ENCODE results near the gene DLK1. TPM values are rescaled to one million over a fixed set of nuclear protein-coding genes. Genes with fewer than 3 reads are reported as not detected.

Gene DLK1
- total and polyA plus RNA-seq, 8 donors, result 0.05 to 24.6 (median 3.5) TPM; not detected in 4

DNA sequence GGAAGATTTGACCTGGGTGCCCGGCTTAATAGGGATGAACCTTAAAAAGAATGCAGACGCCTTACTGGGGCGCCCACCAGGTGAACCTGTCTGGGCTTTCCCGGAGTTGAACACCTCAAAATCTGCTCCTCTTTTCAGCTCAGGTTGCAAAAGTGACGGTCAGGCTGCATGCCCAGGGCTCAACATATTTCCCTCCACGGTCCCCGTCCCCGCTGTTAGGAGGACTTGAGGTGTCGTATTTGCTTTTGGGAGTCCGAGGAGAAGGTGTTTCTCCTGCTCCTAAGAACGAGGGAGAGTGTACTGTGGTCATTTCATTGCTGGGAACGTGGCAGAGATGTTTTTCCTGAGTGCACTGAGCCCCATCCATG is 1.2 kb downstream of the DLK1 start:
- Histone ChIP-seq H3K27ac (no peak overlapping the region), H3K4me1 (peaks cover 0 to 9% (median 2%) of the 10 kb centered on the region in 4 donors), H3K4me3 (no peak overlapping the region), H3K36me3 (no peaks in the 10 kb centered on the region), H3K9me3 (peaks cover 0 to 8% (median 0%) of the 10 kb centered on the region in 4 donors), H3K27me3 (peaks cover 19 to 99% (median 48%) of the 10 kb centered on the region in 3 donors)
- WGBS, 5 donors, result 20 to 35% (median 31%) methylated on average over 12 of the region's 12 CpGs
- no peak for DNase-seq
- TF ChIP-seq POLR2A (IDR thresholded peaks at IDR 0.05), result no peak
- TF ChIP-seq EP300 (IDR thresholded peaks at IDR 0.05), result no peak
- TF ChIP-seq, protein P1, sequence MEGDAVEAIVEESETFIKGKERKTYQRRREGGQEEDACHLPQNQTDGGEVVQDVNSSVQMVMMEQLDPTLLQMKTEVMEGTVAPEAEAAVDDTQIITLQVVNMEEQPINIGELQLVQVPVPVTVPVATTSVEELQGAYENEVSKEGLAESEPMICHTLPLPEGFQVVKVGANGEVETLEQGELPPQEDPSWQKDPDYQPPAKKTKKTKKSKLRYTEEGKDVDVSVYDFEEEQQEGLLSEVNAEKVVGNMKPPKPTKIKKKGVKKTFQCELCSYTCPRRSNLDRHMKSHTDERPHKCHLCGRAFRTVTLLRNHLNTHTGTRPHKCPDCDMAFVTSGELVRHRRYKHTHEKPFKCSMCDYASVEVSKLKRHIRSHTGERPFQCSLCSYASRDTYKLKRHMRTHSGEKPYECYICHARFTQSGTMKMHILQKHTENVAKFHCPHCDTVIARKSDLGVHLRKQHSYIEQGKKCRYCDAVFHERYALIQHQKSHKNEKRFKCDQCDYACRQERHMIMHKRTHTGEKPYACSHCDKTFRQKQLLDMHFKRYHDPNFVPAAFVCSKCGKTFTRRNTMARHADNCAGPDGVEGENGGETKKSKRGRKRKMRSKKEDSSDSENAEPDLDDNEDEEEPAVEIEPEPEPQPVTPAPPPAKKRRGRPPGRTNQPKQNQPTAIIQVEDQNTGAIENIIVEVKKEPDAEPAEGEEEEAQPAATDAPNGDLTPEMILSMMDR (IDR thresholded peaks at IDR 0.05), result no peak
- no peak for TF ChIP-seq POLR2AphosphoS5 (IDR thresholded peaks at IDR 0.05)
- intact Hi-C loops (cut with DNase I; ENCODE audit: low total_unique reads), result no loop called here

DNA sequence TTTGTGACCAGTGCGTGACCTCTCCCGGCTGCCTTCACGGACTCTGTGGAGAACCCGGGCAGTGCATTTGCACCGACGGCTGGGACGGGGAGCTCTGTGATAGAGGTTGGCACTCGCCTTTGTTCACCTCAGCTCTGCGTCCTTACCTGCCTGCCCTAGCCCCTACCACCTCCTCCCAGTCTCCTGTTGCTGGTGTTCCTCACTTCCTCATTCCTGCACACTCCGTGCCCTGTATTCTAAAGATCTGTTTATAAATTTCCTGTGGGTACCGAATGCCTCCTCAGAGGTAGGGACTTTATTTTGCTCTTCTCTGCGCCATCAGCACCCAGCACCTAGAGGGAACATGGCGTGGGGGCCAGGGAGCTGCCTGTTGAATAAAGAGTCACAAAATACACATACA is 2.3 kb downstream of the DLK1 start:
- Histone ChIP-seq H3K27me3 (peaks cover 19 to 97% (median 43%) of the 10 kb centered on the region in 3 donors), H3K27ac (no peak overlapping the region)
- DNase-seq, result no peak

DNA sequence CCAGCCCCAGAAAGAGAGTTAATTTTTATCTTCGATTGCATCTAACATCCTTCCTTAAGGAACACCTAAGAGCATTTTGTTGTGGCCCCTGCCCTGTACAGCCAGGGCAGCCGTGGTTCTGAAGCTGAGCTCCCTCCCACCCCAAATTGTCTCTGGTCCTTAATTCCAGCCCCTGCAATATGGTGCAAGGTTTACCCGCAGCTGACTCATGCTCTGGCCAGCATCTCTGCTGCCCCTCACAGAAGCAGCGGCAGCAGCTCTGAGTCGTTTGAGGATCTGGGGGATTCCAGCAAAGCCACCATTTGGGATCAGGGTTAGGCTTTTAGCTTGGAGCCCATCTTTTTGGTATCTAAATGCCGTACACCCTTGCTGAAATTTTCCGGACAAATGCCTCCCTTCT is 3.3 kb downstream of the DLK1 start:
- no peak for DNase-seq
- Histone ChIP-seq H3K9me3 (peaks cover 0 to 8% (median 0%) of the 10 kb centered on the region in 4 donors), H3K4me1 (peaks cover 0 to 9% (median 2%) of the 10 kb centered on the region in 4 donors), H3K27ac (no peak overlapping the region), H3K27me3 (peaks cover 19 to 90% (median 42%) of the 10 kb centered on the region in 3 donors), H3K4me3 (no peak overlapping the region), H3K36me3 (no peaks in the 10 kb centered on the region)
- intact Hi-C loops (cut with DNase I; ENCODE audit: low total_unique reads), result no loop called here
- WGBS, 5 donors, result 46 to 65% (median 55%) methylated on average over 6 to 7 of the region's 7 CpGs
- TF ChIP-seq POLR2AphosphoS5 (IDR thresholded peaks at IDR 0.05), result no peak
- no peak for TF ChIP-seq EP300 (IDR thresholded peaks at IDR 0.05)
- TF ChIP-seq POLR2A (IDR thresholded peaks at IDR 0.05), result no peak
- TF ChIP-seq, protein P1 (IDR thresholded peaks at IDR 0.05), result no peak

More for the DNA sequence above, 2.3 kb downstream of the DLK1 start:
- TF ChIP-seq POLR2AphosphoS5 (IDR thresholded peaks at IDR 0.05) (no peak), POLR2A (IDR thresholded peaks at IDR 0.05) (no peak), EP300 (IDR thresholded peaks at IDR 0.05) (no peak)
- TF ChIP-seq, protein P1 (IDR thresholded peaks at IDR 0.05), result no peak
- Histone ChIP-seq H3K4me3 (no peak overlapping the region), H3K4me1 (peaks cover 0 to 9% (median 2%) of the 10 kb centered on the region in 4 donors), H3K36me3 (no peaks in the 10 kb centered on the region), H3K9me3 (peaks cover 0 to 8% (median 0%) of the 10 kb centered on the region in 4 donors)
- WGBS, 5 donors, result 39 to 62% (median 42%) methylated on average over 13 of the region's 13 CpGs
- intact Hi-C loops (cut with DNase I; ENCODE audit: low total_unique reads), result no loop called here

DNA sequence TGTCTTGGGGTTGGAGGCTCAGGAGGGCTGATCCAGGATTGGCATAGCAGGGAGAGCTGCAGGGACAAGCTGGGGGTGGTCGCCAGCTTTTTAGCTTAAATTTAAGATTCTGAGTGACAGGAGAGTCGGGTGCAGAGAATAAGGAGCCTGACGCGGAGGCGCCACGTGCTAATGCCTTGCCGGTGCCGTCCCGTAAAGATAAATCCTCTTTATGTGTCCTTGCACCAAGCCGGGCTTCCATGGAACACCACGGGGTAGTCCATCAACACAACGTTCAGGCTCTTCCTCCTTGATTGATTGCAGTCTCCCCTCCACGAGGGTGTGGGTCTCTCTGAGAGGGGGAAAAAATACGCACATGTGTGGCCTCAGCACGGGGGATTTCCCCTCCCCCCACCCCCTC is 3.9 kb downstream of the DLK1 start:
- no peak for TF ChIP-seq EP300 (IDR thresholded peaks at IDR 0.05)
- TF ChIP-seq POLR2AphosphoS5 (IDR thresholded peaks at IDR 0.05), result no peak
- TF ChIP-seq, protein P1 (IDR thresholded peaks at IDR 0.05), result no peak
- no peak for TF ChIP-seq POLR2A (IDR thresholded peaks at IDR 0.05)
- Histone ChIP-seq H3K4me3 (no peak overlapping the region), H3K36me3 (no peaks in the 10 kb centered on the region), H3K27me3 (peaks cover 19 to 88% (median 40%) of the 10 kb centered on the region in 3 donors), H3K4me1 (peaks cover 0 to 9% (median 2%) of the 10 kb centered on the region in 4 donors), H3K27ac (no peak overlapping the region), H3K9me3 (peaks cover 0 to 8% (median 0%) of the 10 kb centered on the region in 4 donors)
- WGBS, 5 donors, result 25 to 59% (median 40%) methylated on average over 15 of the region's 15 CpGs
- no peak for DNase-seq
- intact Hi-C loops (cut with DNase I; ENCODE audit: low total_unique reads), result no loop called here
